Kidney (tissue), 14 donors: ENCODE data around the gene SYT9. TPM values are rescaled to one million over a fixed set of nuclear protein-coding genes. Genes with fewer than 3 reads are reported as not detected.
A peak's percentile ranks its signal among the peaks of the same experiment; 100 is the strongest.

Source experiments
- DNase-seq, 5 donors: peaks; one replicate each; pipeline ENCODE4 v3.0.0-alpha.2; 2013 to 2020
- FAIRE-seq: peaks from 2 replicates; lab custom pipeline; 2012; peaks lifted over from hg19 to GRCh38; lab: Jason Lieb, UNC
- H3K27ac ChIP-seq, 2 donors: one replicate each; pipeline ENCODE4 v1.7.0; 2013; ENCODE audit warnings: low read depth in 2 of 2, low read length in 2 of 2, inconsistent platforms in 1 of 2
- H3K27me3 ChIP-seq: one replicate; pipeline ENCODE4 v1.7.1; 2013; ENCODE audit warnings: low read length, inconsistent platforms; ENCODE audit not compliant: control insufficient read depth, insufficient read depth
- H3K36me3 ChIP-seq, 3 donors: one replicate each; pipeline versions ENCODE4 v1.7.0 to v1.7.1; 2013; ENCODE audit warnings: low read length in 3 of 3, control low read depth in 1 of 3, inconsistent platforms in 1 of 3; ENCODE audit not compliant: insufficient read depth in 3 of 3, control insufficient read depth in 2 of 3
- H3K4me1 ChIP-seq, 3 donors: one replicate each; pipeline versions ENCODE4 v1.7.0 to v1.7.1; 2013; ENCODE audit warnings: low read length in 3 of 3, inconsistent platforms in 1 of 3, low read depth in 1 of 3; ENCODE audit not compliant: control insufficient read depth in 2 of 3, insufficient read depth in 2 of 3
- H3K4me3 ChIP-seq, 3 donors: one replicate each; pipeline versions ENCODE4 v1.7.0 to v1.8.1; 2013; ENCODE audit warnings: low read length in 3 of 3, control low read depth in 1 of 3, inconsistent platforms in 1 of 3
- H3K9ac ChIP-seq, 3 donors: one replicate each; pipeline versions ENCODE4 v1.7.0 to v1.7.1; 2013; ENCODE audit warnings: low read length in 3 of 3, control low read depth in 1 of 3, inconsistent platforms in 1 of 3
- H3K9me3 ChIP-seq, 3 donors: one replicate each; pipeline versions ENCODE4 v1.7.0 to v1.7.1; 2013; ENCODE audit warnings: low read length in 3 of 3, control low read depth in 1 of 3, inconsistent platforms in 1 of 3; ENCODE audit not compliant: control insufficient read depth in 2 of 3, insufficient read depth in 1 of 3
- intact Hi-C: fragments of 100-400 bp; cut with DNase I; formaldehyde crosslinking; loops from one replicate; pipeline ENCODE4 v1.11.1; 2022
- polyA plus RNA-seq: library from polyadenylated mRNA; stranded (reverse); fragments of 350-450 nt; fragmentation: Illumina TruSeq; extraction: RNeasy Lipid Tissue Mini Kit (QIAGEN cat#74804); gene quantifications from one replicate; pipeline ENCODE4 v1.2.3, GENCODE V29; 2014; ENCODE audit warnings: low read depth, low replicate concordance; ENCODE audit not compliant: insufficient read depth
- total RNA-seq: library from RNA; stranded (reverse); fragmentation: NEBNext Ultra II Directional; extraction: Animal tissue kit (Norgen Biotek cat#: 25700); gene quantifications from one replicate; pipeline ENCODE4 v1.2.1, GENCODE V29; 2021
- TF ChIP-seq, protein P1 (sequence below): IDR thresholded peaks from 3 replicates; pipeline ENCODE4 v1.5.1; 2012; ENCODE audit warnings: mild to moderate bottlenecking, moderate library complexity, borderline replicate concordance; ENCODE audit not compliant: insufficient read depth; ENCODE audit errors: extremely low read depth
- donor health status: control.
- donor health status: control.
- donor health status: control.
- donor health status: control.
- donor health status: control.
- donor health status: DM: yes; HTN: yes; CAD: no.
- donor health status: Normal renal cell carcinoma (clear cell type).

SYT9 gene
- total and polyA plus RNA-seq, 2 donors from 2014 or later, result 1.5 to 2.7 TPM

- no peak for FAIRE-seq
- Histone ChIP-seq H3K9ac (no peak overlapping the region), H3K4me3 (no peak overlapping the region), H3K4me1 (peaks cover 0 to 7% (median 0%) of the 10 kb centered on the region in 3 donors), H3K27me3 (no peaks in the 10 kb centered on the region), H3K27ac (no peak overlapping the region), H3K9me3 (no peaks in the 10 kb centered on the region), H3K36me3 (no peaks in the 10 kb centered on the region)
- intact Hi-C loops, result no loop called here
- no peak for DNase-seq
- TF ChIP-seq, protein P1, sequence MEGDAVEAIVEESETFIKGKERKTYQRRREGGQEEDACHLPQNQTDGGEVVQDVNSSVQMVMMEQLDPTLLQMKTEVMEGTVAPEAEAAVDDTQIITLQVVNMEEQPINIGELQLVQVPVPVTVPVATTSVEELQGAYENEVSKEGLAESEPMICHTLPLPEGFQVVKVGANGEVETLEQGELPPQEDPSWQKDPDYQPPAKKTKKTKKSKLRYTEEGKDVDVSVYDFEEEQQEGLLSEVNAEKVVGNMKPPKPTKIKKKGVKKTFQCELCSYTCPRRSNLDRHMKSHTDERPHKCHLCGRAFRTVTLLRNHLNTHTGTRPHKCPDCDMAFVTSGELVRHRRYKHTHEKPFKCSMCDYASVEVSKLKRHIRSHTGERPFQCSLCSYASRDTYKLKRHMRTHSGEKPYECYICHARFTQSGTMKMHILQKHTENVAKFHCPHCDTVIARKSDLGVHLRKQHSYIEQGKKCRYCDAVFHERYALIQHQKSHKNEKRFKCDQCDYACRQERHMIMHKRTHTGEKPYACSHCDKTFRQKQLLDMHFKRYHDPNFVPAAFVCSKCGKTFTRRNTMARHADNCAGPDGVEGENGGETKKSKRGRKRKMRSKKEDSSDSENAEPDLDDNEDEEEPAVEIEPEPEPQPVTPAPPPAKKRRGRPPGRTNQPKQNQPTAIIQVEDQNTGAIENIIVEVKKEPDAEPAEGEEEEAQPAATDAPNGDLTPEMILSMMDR, result no peak
These were observed 196.5 kb downstream of the SYT9 start for GRCh38 chr11:7448201-7448600.

GRCh38 chr11:7449211-7449840, 197.6 kb downstream of the SYT9 start:
- Histone ChIP-seq H3K4me3 (no peak overlapping the region), H3K4me1 (peaks cover 0 to 7% (median 0%) of the 10 kb centered on the region in 3 donors), H3K27me3 (no peaks in the 10 kb centered on the region), H3K27ac (no peak overlapping the region), H3K9ac (no peak overlapping the region), H3K9me3 (no peaks in the 10 kb centered on the region), H3K36me3 (no peaks in the 10 kb centered on the region)
- DNase-seq, result no peak
- no peak for FAIRE-seq
- TF ChIP-seq, protein P1, result no peak
- intact Hi-C loops, result no loop called here

DNA sequence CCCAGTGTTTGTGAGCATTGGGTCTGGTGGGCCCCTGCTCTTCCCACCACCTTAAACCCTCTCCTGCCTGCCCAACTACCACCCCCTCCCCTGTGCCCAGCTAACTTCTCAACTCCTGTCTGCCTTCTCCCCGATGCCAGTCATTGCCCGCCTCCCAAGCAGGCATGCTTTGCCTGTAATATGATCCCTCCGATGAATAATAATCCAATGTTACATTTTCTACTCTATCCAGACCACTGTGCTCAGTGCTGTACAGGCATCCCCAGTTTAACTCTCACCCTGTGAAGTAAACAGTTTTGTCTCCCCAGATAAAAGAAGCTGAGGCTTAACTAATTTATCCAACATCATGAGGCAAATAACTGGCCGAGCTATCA, 198.1 kb downstream of the SYT9 start:
- intact Hi-C loops, result no loop called here
- Histone ChIP-seq H3K27me3 (no peaks in the 10 kb centered on the region), H3K9ac (no peak overlapping the region), H3K36me3 (no peaks in the 10 kb centered on the region), H3K4me1 (peaks cover 0 to 7% (median 0%) of the 10 kb centered on the region in 3 donors), H3K9me3 (no peaks in the 10 kb centered on the region), H3K27ac (no peak overlapping the region), H3K4me3 (no peak overlapping the region)
- TF ChIP-seq, protein P1, result no peak
- FAIRE-seq (no peak), DNase-seq (peak in 1 of 5 donors; percentile 24)
